OCI-LY7 (cell line): ENCODE data around the gene EYS.

ENCODE experiments used
- EZH2phosphoT487 ChIP-seq: fragments of 200-600 bp; sonication (generic); IDR thresholded peaks from 2 replicates; pipeline ENCODE4 v1.6.1; 2018; ENCODE audit warnings: low read depth, borderline replicate concordance, mild to moderate bottlenecking, mixed run types, antibody characterized with exemption, low read length, moderate library complexity, mixed read lengths
- TF ChIP-seq, protein P1 (sequence below): fragments of 200-600 bp; sonication (generic); conservative IDR thresholded peaks from 2 replicates; pipeline ENCODE4 v1.5.1; 2014; ENCODE audit warnings: mild to moderate bottlenecking, antibody characterized with exemption, low read length, moderate library complexity, mixed read lengths

DNA sequence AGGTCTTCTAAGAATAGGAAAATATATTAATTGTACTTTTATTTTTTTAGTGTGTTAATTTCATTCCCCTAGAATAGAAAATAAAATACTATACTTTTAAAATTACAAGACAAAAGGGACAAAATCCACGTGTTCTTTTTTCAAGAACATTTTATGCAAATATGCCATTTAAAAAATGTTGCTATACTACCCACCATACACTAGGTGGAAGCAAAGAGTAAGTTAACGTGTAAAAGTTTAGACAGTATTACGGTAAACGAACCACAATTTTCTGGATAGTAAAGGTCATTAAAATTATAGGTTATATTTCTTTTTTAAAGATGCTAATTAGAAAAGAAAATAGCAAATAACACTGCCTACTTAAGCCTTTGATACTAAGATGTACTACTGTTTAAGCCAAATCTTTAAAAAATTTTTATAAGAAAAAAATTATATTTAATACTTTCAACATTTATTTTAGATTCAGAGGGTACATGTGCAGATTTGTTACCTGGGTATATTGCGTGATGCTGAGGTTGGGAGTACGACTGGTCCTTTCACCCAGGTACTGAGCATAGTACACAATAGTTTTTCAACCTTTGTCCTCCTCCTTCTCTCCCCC, 1783.8 kb downstream of the EYS start:
- no peak for TF ChIP-seq EZH2phosphoT487
- TF ChIP-seq, protein P1, sequence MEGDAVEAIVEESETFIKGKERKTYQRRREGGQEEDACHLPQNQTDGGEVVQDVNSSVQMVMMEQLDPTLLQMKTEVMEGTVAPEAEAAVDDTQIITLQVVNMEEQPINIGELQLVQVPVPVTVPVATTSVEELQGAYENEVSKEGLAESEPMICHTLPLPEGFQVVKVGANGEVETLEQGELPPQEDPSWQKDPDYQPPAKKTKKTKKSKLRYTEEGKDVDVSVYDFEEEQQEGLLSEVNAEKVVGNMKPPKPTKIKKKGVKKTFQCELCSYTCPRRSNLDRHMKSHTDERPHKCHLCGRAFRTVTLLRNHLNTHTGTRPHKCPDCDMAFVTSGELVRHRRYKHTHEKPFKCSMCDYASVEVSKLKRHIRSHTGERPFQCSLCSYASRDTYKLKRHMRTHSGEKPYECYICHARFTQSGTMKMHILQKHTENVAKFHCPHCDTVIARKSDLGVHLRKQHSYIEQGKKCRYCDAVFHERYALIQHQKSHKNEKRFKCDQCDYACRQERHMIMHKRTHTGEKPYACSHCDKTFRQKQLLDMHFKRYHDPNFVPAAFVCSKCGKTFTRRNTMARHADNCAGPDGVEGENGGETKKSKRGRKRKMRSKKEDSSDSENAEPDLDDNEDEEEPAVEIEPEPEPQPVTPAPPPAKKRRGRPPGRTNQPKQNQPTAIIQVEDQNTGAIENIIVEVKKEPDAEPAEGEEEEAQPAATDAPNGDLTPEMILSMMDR: peak; percentile 86
